Adipocyte (in vitro differentiated cells): ENCODE results near the gene AKR1B15.
"Not testable (repeated sequence)": the region's sequence is repeated elsewhere in the genome, so short reads cannot be mapped to it uniquely, and the experiment has no call there.

ENCODE experiments used
- DNase-seq: peaks from one replicate; pipeline ENCODE4 v3.0.0-alpha.2; 2015; ENCODE audit warnings: low read depth
- H3K27me3 ChIP-seq: replicated peaks from 2 replicates; pipeline ENCODE4 v1.7.0; 2013; ENCODE audit warnings: mild to moderate bottlenecking, low read length, moderate library complexity; ENCODE audit not compliant: control insufficient read depth, insufficient read depth
- H3K36me3 ChIP-seq: 2 replicates; pipeline ENCODE4 v1.7.0; 2013; ENCODE audit warnings: low read length, mild to moderate bottlenecking, moderate library complexity; ENCODE audit not compliant: control insufficient read depth, insufficient read depth, severe bottlenecking
- H3K4me1 ChIP-seq: 2 replicates; pipeline ENCODE4 v1.7.0; 2013; ENCODE audit warnings: mild to moderate bottlenecking, low read length, moderate library complexity; ENCODE audit not compliant: control insufficient read depth, insufficient read depth
- H3K4me3 ChIP-seq: 2 replicates; pipeline ENCODE4 v1.7.0; 2013; ENCODE audit warnings: mild to moderate bottlenecking, low read length, moderate library complexity
- H3K9ac ChIP-seq: 2 replicates; pipeline ENCODE4 v1.7.0; 2013; ENCODE audit warnings: mild to moderate bottlenecking, low read length, moderate library complexity
- H3K9me3 ChIP-seq: 2 replicates; pipeline ENCODE4 v1.7.0; 2013; ENCODE audit warnings: mild to moderate bottlenecking, low read length, moderate library complexity; ENCODE audit not compliant: control insufficient read depth

Gene AKR1B15

DNA sequence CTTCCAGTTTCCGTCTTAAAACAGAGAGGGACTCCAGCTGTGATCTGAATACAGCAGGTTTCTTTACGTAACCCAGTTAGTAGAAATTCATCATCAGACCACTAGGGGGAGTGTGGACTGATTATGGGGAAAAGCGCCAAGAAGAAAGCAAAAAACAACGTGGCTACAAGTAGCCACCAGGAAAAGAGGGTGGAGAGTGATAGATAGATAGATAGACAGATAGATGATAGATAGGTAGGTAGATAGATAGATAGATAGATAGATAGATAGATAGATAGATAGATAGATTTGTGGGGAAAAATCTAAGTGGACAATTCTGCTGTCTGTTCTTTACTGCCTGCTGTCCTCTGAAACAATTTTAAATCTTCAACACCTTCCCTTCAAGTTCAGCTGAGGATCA lies 34.2 kb upstream of the AKR1B15 start:
- Histone ChIP-seq H3K4me3 (no peak overlapping the region), H3K9ac (no peak overlapping the region), H3K36me3 (no peaks in the 10 kb centered on the region), H3K9me3 (no peaks in the 10 kb centered on the region), H3K4me1 (peaks cover 19% of the 10 kb centered on the region), H3K27me3 (no peaks in the 10 kb centered on the region)
- peak; percentile 93 for DNase-seq

DNA sequence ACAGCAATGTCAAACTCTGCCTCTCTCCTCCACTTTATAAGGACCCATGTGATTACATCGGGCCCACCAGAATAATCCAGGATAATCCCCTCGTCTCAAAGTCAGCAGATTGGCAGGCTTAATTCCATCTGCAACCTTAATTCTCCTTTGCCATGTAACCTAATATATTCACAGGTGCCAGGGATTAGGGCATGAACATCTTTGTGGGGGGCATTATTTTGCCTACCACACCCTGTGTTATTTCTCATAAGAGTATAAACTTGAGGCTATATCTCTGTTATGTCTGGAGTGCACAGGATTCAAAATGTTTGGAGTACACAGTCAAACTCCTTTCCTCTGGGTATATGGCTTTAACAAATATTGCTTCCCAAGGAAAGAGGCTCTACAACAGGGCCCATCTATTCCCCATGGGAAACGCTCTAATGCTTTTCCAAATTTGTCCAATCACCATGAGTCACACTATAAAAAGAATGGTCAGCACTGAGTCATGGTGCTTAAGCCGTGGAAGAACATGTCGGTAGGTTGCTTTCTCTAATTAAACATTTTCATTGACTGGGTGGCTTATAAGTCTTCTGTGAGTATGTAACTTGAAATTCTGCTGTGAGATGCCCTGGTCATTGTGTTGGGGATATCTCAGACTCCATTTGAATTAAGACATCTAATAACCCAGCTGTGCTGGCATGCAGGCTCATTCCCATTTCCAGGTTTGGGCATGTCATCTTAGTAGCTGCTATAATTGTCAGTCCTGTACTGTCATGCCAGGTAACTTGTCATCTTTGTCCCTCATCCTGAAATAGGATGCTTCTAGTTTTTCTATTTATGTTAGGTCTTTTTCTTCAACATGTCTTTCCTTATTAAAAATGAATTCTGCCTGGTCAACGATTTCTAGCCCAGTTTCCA lies 33.1 kb upstream of the AKR1B15 start:
- H3K9me3 ChIP-seq, result no peaks in the 10 kb centered on the region

DNA sequence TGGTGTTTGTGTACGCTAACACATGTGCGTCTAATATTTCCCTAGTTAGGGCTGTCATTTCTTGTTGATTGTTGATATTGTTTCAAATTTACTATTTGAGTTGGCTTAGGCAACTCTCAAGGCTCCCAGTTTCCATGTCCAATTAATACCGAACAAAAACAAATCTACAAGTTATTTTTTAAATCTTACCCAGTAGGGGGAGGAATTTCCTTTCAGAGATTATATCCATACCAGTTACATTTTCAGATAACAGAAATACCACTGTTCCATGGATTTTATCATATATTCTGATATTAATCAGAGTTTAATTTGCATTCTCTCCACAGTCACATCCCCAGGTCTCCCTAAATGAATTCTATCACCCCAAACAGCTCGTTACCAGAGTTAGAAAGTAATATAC lies 28.8 kb upstream of the AKR1B15 start:
- Histone ChIP-seq H3K36me3 (no peaks in the 10 kb centered on the region), H3K4me3 (peak overlapping the region; percentile 31), H3K4me1 (peaks cover 22% of the 10 kb centered on the region), H3K9me3 (no peaks in the 10 kb centered on the region), H3K27me3 (no peaks in the 10 kb centered on the region), H3K9ac (peak overlapping the region; percentile 24)
- peak; percentile 58 for DNase-seq

More for the DNA sequence above, 33.1 kb upstream of the AKR1B15 start:
- Histone ChIP-seq H3K4me3 (peak overlapping the region; percentile 12), H3K27me3 (no peaks in the 10 kb centered on the region), H3K4me1 (peaks cover 21% of the 10 kb centered on the region), H3K36me3 (no peaks in the 10 kb centered on the region), H3K9ac (no peak overlapping the region)
- peak; percentile 81 for DNase-seq

DNA sequence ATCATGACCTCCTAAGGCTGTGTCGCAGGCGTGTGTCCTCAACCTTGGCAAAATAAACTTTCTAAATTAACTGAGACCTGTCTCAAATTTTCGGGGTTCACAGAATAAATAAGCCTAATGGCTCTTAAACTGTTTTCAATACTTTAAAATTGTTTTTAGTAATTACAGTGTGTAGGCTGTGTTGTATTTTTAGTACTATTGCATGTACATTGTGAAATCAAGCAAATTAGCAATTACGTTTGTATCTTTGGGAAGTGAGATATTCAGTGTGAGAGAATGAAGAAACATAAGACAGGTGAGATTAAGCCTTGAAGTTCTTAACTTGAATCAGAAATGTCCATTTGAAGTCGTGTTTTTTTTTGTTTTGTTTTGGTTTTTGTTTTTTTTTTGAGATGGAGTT lies 26.3 kb upstream of the AKR1B15 start:
- H3K9me3 ChIP-seq, result no peaks in the 10 kb centered on the region

DNA sequence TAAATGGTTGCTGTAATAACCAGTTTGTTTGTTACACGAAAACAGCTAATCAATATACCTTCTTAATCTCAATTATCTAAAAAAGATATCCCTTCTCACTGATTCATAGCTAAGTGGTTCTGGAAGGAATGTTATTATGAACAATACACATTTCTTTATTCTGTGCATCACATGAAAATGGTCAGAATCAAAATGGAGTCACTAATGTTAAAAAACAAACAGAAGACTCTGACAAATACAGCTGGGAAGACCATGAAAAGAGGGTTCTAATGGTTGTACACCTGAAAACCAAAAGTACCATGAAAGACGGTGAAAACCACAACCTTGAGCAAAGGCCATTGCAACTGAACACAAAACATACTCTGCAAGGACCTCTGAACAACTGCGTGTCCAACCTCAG lies 23.5 kb upstream of the AKR1B15 start:
- DNase-seq, H3K9ac ChIP-seq, H3K4me3 ChIP-seq, H3K27me3 ChIP-seq, H3K9me3 ChIP-seq, H3K36me3 ChIP-seq: not testable (repeated sequence)
- peaks cover 19% of the 10 kb centered on the region for H3K4me1 ChIP-seq

More for the DNA sequence above, 26.3 kb upstream of the AKR1B15 start:
- no peak for DNase-seq
- H3K36me3 ChIP-seq, result no peaks in the 10 kb centered on the region
- H3K4me3 ChIP-seq, result no peak overlapping the region
- peaks cover 14% of the 10 kb centered on the region for H3K4me1 ChIP-seq
- no peaks in the 10 kb centered on the region for H3K27me3 ChIP-seq
- no peak overlapping the region for H3K9ac ChIP-seq

DNA sequence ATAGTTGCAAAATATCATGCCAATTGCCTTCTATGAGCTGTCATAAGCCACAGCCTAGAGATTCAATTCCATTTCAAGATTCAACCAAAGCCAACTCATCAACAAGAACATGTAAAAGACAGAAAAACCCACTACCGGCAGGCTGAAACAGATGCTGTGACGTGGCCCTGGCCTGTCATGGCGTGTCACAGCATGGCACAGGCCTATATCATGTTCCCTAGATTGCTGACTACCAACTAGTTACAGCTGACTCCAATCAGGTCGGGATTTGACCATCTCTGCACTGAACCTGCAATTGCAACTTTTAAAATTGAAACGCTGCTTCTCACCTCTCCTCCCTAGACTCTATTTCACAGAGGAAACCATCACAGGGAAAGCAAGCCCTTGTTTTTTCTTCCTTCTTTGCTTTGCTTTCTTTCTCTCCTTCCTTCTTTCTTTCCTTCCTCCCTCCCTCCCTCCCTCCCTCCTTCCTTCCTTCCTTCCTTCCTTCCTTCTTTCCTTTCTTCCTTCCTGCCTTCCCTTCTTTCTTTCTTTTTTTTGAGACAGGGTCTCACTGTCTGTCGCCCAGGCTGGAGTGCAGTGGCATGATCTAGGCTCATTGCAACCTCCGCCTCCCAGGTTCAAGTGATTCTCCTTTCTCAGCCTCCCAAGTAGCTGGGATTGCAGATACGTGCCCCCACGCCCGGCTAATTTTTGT lies 22.2 kb upstream of the AKR1B15 start:
- not testable (repeated sequence) for H3K9me3 ChIP-seq, H3K27me3 ChIP-seq, H3K9ac ChIP-seq, H3K36me3 ChIP-seq, H3K4me3 ChIP-seq, DNase-seq
- H3K4me1 ChIP-seq, result peaks cover 19% of the 10 kb centered on the region

DNA sequence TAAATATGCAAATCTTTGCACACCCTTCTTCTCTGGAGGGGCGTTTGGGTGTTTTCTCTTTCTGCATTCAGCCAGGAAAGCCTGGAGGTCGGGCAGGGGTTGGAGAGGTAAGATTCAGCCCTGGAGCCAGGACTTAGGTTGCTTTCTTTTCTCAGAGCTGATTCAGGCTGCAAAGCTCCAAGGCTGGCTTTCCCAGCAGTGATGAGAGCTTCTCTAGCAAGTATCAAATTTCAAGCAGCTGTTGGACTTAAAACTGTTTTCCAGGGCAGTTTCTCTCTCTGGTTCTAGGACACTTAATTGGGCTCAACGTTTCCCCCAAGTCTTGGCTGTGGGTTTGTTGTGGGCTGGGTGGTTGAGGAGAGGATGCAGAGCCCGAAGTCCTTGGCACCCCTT lies 20.9 kb upstream of the AKR1B15 start:
- Histone ChIP-seq H3K36me3 (no peaks in the 10 kb centered on the region), H3K9ac (no peak overlapping the region), H3K27me3 (no peaks in the 10 kb centered on the region), H3K9me3 (no peaks in the 10 kb centered on the region), H3K4me1 (peaks cover 24% of the 10 kb centered on the region), H3K4me3 (peak overlapping the region; percentile 42)
- DNase-seq, result peak; percentile 86

DNA sequence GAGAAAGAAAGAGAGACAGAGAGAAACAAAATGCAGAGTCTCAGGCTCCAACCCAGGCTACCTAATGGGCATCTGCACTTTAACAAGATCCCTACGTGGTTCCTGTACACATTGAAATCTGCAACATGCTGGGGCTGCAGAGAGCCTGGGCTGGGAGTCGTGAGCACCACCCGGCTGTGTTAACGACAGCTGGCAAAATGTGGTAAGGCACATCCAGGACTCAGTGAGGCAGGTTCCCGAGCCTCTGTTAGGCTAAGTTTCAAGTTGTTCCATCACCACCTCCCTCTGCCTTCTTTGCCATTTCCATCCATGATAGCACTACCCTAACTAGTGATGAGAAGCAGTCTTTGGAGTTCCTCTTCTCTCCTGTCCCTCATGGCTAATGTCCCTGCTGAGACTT lies 20.2 kb upstream of the AKR1B15 start:
- Histone ChIP-seq H3K9me3 (no peaks in the 10 kb centered on the region), H3K4me3 (no peak overlapping the region), H3K9ac (no peak overlapping the region), H3K27me3 (no peaks in the 10 kb centered on the region), H3K36me3 (no peaks in the 10 kb centered on the region), H3K4me1 (peaks cover 31% of the 10 kb centered on the region)
- no peak for DNase-seq

DNA sequence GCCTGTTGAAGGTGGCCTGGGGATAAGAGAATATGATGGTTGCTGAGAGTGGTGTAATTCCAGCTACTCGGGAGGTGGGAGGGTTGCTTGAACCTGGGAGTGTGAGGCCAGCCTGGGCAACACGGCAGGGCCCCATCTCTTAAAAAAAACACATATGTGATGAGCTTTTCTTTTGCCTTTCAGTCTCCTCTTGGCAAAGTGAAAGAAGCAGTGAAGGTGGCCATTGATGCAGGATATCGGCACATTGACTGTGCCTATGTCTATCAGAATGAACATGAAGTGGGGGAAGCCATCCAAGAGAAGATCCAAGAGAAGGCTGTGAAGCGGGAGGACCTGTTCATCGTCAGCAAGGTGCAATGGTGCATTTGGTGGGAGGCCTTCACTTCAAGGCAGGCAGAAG lies 18.4 kb upstream of the AKR1B15 start:
- Histone ChIP-seq H3K27me3 (no peaks in the 10 kb centered on the region), H3K9ac (no peak overlapping the region), H3K9me3 (no peaks in the 10 kb centered on the region), H3K4me1 (peaks cover 39% of the 10 kb centered on the region), H3K4me3 (no peak overlapping the region), H3K36me3 (no peaks in the 10 kb centered on the region)
- DNase-seq, result no peak

DNA sequence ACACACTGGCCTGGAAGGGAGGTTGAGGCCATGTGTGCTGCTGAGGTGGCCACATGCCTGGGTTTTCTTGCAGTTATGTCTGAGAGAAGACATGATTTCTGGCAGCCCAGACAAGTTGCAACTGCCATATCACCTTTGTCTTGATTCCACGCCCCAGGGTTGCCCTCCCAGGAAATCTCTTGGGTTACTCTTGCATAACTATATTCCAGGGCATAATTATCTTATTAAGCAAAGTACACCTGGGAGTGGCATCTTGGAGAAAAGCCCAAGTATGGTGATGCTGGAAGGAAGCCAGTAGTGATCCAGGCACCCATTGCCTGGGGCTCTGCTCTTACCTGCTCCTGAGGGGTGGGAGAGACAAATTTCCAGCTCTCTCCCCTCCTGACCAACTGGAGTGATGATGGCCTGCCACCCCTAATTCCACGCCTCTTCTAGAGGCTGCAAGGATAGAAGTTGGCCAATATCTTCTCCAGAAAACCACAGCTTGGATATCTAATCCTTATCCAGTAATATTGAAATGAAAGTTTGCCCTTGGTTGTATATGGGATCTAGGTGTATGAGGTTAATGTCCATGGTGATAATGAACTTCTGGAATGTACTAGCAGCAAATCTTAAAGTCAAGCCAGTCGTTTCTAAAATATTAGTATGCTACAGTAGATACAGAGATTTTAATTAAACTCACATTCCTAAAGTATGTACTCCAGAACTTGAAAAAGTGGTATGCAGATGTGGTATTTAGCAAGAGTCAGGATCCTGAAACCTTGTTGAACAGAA lies 16.5 kb upstream of the AKR1B15 start:
- H3K9me3 ChIP-seq, result no peaks in the 10 kb centered on the region
- H3K4me3 ChIP-seq, result no peak overlapping the region
- peak; percentile 30 for DNase-seq
- no peaks in the 10 kb centered on the region for H3K27me3 ChIP-seq
- no peak overlapping the region for H3K9ac ChIP-seq
- H3K4me1 ChIP-seq, result peaks cover 41% of the 10 kb centered on the region
- H3K36me3 ChIP-seq, result no peaks in the 10 kb centered on the region

DNA sequence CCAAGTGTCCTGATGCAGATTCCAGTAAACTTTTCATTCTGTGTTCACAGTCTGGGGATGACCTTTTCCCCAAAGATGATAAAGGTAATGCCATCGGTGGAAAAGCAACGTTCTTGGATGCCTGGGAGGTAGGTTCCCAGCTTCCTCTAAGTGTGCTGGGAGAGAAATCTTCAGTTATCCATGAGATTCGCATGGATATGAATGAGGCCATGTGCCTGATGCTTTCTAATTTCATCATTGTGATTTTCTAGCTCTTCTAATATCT lies 16.0 kb upstream of the AKR1B15 start:
- no peaks in the 10 kb centered on the region for H3K9me3 ChIP-seq
- no peaks in the 10 kb centered on the region for H3K36me3 ChIP-seq
- no peak for DNase-seq
- H3K9ac ChIP-seq, result no peak overlapping the region
- no peak overlapping the region for H3K4me3 ChIP-seq
- peaks cover 36% of the 10 kb centered on the region for H3K4me1 ChIP-seq
- no peaks in the 10 kb centered on the region for H3K27me3 ChIP-seq
